Kidney (tissue), 14 donors: ENCODE data around the gene CD200. TPM values are rescaled to one million over a fixed set of nuclear protein-coding genes. Genes with fewer than 3 reads are reported as not detected.
"Not testable (repeated sequence)": the region's sequence is repeated elsewhere in the genome, so short reads cannot be mapped to it uniquely, and the experiment has no call there.

ENCODE experiments used
- DNase-seq, 5 donors: peaks; one replicate each; pipeline ENCODE4 v3.0.0-alpha.2; 2013 to 2020
- FAIRE-seq: peaks from 2 replicates; lab custom pipeline; 2012; peaks lifted over from hg19 to GRCh38; lab: Jason Lieb, UNC
- H3K27ac ChIP-seq, 2 donors: one replicate each; pipeline ENCODE4 v1.7.0; 2013; ENCODE audit warnings: low read depth in 2 of 2, low read length in 2 of 2, inconsistent platforms in 1 of 2
- H3K27me3 ChIP-seq: one replicate; pipeline ENCODE4 v1.7.1; 2013; ENCODE audit warnings: low read length, inconsistent platforms; ENCODE audit not compliant: control insufficient read depth, insufficient read depth
- H3K36me3 ChIP-seq, 3 donors: one replicate each; pipeline versions ENCODE4 v1.7.0 to v1.7.1; 2013; ENCODE audit warnings: low read length in 3 of 3, control low read depth in 1 of 3, inconsistent platforms in 1 of 3; ENCODE audit not compliant: insufficient read depth in 3 of 3, control insufficient read depth in 2 of 3
- H3K4me1 ChIP-seq, 3 donors: one replicate each; pipeline versions ENCODE4 v1.7.0 to v1.7.1; 2013; ENCODE audit warnings: low read length in 3 of 3, inconsistent platforms in 1 of 3, low read depth in 1 of 3; ENCODE audit not compliant: control insufficient read depth in 2 of 3, insufficient read depth in 2 of 3
- H3K4me3 ChIP-seq, 3 donors: one replicate each; pipeline versions ENCODE4 v1.7.0 to v1.8.1; 2013; ENCODE audit warnings: low read length in 3 of 3, control low read depth in 1 of 3, inconsistent platforms in 1 of 3
- H3K9ac ChIP-seq, 3 donors: one replicate each; pipeline versions ENCODE4 v1.7.0 to v1.7.1; 2013; ENCODE audit warnings: low read length in 3 of 3, control low read depth in 1 of 3, inconsistent platforms in 1 of 3
- H3K9me3 ChIP-seq, 3 donors: one replicate each; pipeline versions ENCODE4 v1.7.0 to v1.7.1; 2013; ENCODE audit warnings: low read length in 3 of 3, control low read depth in 1 of 3, inconsistent platforms in 1 of 3; ENCODE audit not compliant: control insufficient read depth in 2 of 3, insufficient read depth in 1 of 3
- CTCF ChIP-seq: IDR thresholded peaks from 3 replicates; pipeline ENCODE4 v1.5.1; 2012; ENCODE audit warnings: mild to moderate bottlenecking, moderate library complexity, borderline replicate concordance; ENCODE audit not compliant: insufficient read depth; ENCODE audit errors: extremely low read depth
- intact Hi-C: fragments of 100-400 bp; cut with DNase I; formaldehyde crosslinking; loops from one replicate; pipeline ENCODE4 v1.11.1; 2022
- polyA plus RNA-seq: library from polyadenylated mRNA; stranded (reverse); fragments of 350-450 nt; fragmentation: Illumina TruSeq; extraction: RNeasy Lipid Tissue Mini Kit (QIAGEN cat#74804); gene quantifications from one replicate; pipeline ENCODE4 v1.2.3, GENCODE V29; 2014; ENCODE audit warnings: low read depth, low replicate concordance; ENCODE audit not compliant: insufficient read depth
- total RNA-seq: library from RNA; stranded (reverse); fragmentation: NEBNext Ultra II Directional; extraction: Animal tissue kit (Norgen Biotek cat#: 25700); gene quantifications from one replicate; pipeline ENCODE4 v1.2.1, GENCODE V29; 2021
- donor health status: control.
- donor health status: control.
- donor health status: control.
- donor health status: control.
- donor health status: control.
- donor health status: DM: yes; HTN: yes; CAD: no.
- donor health status: Normal renal cell carcinoma (clear cell type).

The CD200 gene
- total and polyA plus RNA-seq, 2 donors from 2014 or later: 8.5 to 16.8 TPM

GRCh38 chr3:112395896-112396290 is 62.9 kb downstream of the CD200 start:
- no peak for DNase-seq
- no peak for TF ChIP-seq CTCF
- Histone ChIP-seq H3K27ac (no peak overlapping the region), H3K36me3 (no peaks in the 10 kb centered on the region), H3K9me3 (peaks cover 0 to 3% (median 0%) of the 10 kb centered on the region in 3 donors), H3K4me1 (peaks cover 7 to 14% (median 9%) of the 10 kb centered on the region in 3 donors), H3K4me3 (no peak overlapping the region), H3K9ac (no peak overlapping the region), H3K27me3 (no peaks in the 10 kb centered on the region)
- FAIRE-seq: no peak
- intact Hi-C loops: no loop called here

- no peaks in the 10 kb centered on the region for H3K27me3 ChIP-seq
- no peak overlapping the region for H3K9ac ChIP-seq
- DNase-seq: no peak
- no peak overlapping the region for H3K27ac ChIP-seq
- H3K4me3 ChIP-seq: no peak overlapping the region
- intact Hi-C loops: no loop called here
- FAIRE-seq: no peak
- H3K4me1 ChIP-seq: peaks cover 3 to 9% (median 6%) of the 10 kb centered on the region in 3 donors
- TF ChIP-seq CTCF: no peak
- H3K9me3 ChIP-seq: peaks cover 0 to 2% (median 0%) of the 10 kb centered on the region in 3 donors
- no peaks in the 10 kb centered on the region for H3K36me3 ChIP-seq
Measured at GRCh38 chr3:112397556-112397955, 64.6 kb downstream of the CD200 start.

GRCh38 chr3:112399064-112399463 is 66.1 kb downstream of the CD200 start:
- DNase-seq (no peak), FAIRE-seq (no peak)
- intact Hi-C loops: no loop called here
- Histone ChIP-seq H3K36me3 (no peaks in the 10 kb centered on the region), H3K9ac (no peak overlapping the region), H3K4me3 (no peak overlapping the region), H3K27me3 (no peaks in the 10 kb centered on the region), H3K9me3 (no peaks in the 10 kb centered on the region), H3K27ac (no peak overlapping the region), H3K4me1 (peaks cover 3 to 9% (median 6%) of the 10 kb centered on the region in 3 donors)
- TF ChIP-seq CTCF: no peak

- H3K27ac ChIP-seq, H3K4me1 ChIP-seq, FAIRE-seq, H3K36me3 ChIP-seq, H3K9ac ChIP-seq, H3K4me3 ChIP-seq, H3K27me3 ChIP-seq, intact Hi-C loops, H3K9me3 ChIP-seq, DNase-seq: not testable (repeated sequence)
Measured at GRCh38 chr3:112399554-112399953, 66.6 kb downstream of the CD200 start.

GRCh38 chr3:112400317-112400716 is 67.4 kb downstream of the CD200 start:
- H3K9ac ChIP-seq, H3K27me3 ChIP-seq, H3K27ac ChIP-seq, DNase-seq, H3K4me1 ChIP-seq, FAIRE-seq, intact Hi-C loops, H3K9me3 ChIP-seq, H3K4me3 ChIP-seq, H3K36me3 ChIP-seq: not testable (repeated sequence)
